NT2/D1 (cell line): ENCODE results near the gene SLC4A1AP.

Source experiments
- DNase-seq: peaks from one replicate; pipeline ENCODE4 v3.0.0-alpha.2; 2011; ENCODE audit warnings: low read depth, low spot score
- H3K27me3 ChIP-seq: 2 replicates; pipeline ENCODE4 v1.6.0; 2011; ENCODE audit warnings: mild to moderate bottlenecking; ENCODE audit not compliant: insufficient read length, insufficient read depth
- H3K36me3 ChIP-seq: 2 replicates; pipeline ENCODE4 v1.6.1; 2011; ENCODE audit warnings: mild to moderate bottlenecking, low read length, mixed read lengths; ENCODE audit not compliant: insufficient read depth, insufficient read length
- H3K4me1 ChIP-seq: 2 replicates; pipeline ENCODE4 v1.5.1; 2011; ENCODE audit not compliant: insufficient read depth, insufficient read length
- H3K4me3 ChIP-seq: 2 replicates; pipeline ENCODE4 v1.5.1; 2011; ENCODE audit warnings: low read depth; ENCODE audit not compliant: insufficient read length
- H3K9ac ChIP-seq: 2 replicates; pipeline ENCODE4 v1.6.0; 2011; ENCODE audit warnings: low read depth; ENCODE audit not compliant: insufficient read length
- H3K9me3 ChIP-seq: 2 replicates; pipeline ENCODE4 v1.5.1; 2011; ENCODE audit warnings: mild to moderate bottlenecking, low read length; ENCODE audit not compliant: insufficient read depth
- SUZ12 ChIP-seq: IDR thresholded peaks from 2 replicates; pipeline ENCODE4 v1.6.1; 2011; ENCODE audit not compliant: insufficient read length, insufficient read depth; ENCODE audit errors: extremely low read depth
- YY1 ChIP-seq: IDR thresholded peaks from 2 replicates; pipeline ENCODE4 v1.6.1; 2011; ENCODE audit not compliant: insufficient read length, insufficient read depth
- ZNF274 ChIP-seq: IDR thresholded peaks from 2 replicates; pipeline ENCODE4 v1.6.1; 2011; ENCODE audit warnings: mild to moderate bottlenecking, low read depth, low read length

SLC4A1AP gene

GRCh38 chr2:27710640-27711430, 47.1 kb downstream of the SLC4A1AP start:
- H3K36me3 ChIP-seq = no peaks in the 10 kb centered on the region
- H3K4me1 ChIP-seq = no peaks in the 10 kb centered on the region
- H3K4me3 ChIP-seq = no peak overlapping the region
- H3K9me3 ChIP-seq = no peaks in the 10 kb centered on the region
- TF ChIP-seq ZNF274 (no peak), SUZ12 (no peak), YY1 (no peak)
- DNase-seq = no peak
- no peak overlapping the region for H3K9ac ChIP-seq
- peaks cover 4% of the 10 kb centered on the region for H3K27me3 ChIP-seq

GRCh38 chr2:27711804-27712203, 48.1 kb downstream of the SLC4A1AP start:
- Histone ChIP-seq H3K36me3 (no peaks in the 10 kb centered on the region), H3K9me3 (no peaks in the 10 kb centered on the region), H3K4me3 (no peak overlapping the region), H3K4me1 (no peaks in the 10 kb centered on the region), H3K9ac (no peak overlapping the region), H3K27me3 (peaks cover 11% of the 10 kb centered on the region)
- no peak for TF ChIP-seq SUZ12
- no peak for TF ChIP-seq YY1
- TF ChIP-seq ZNF274 = no peak
- no peak for DNase-seq

GRCh38 chr2:27712522-27712921, 48.8 kb downstream of the SLC4A1AP start:
- DNase-seq = no peak
- peaks cover 17% of the 10 kb centered on the region for H3K27me3 ChIP-seq
- TF ChIP-seq ZNF274 (no peak), YY1 (no peak)
- no peaks in the 10 kb centered on the region for H3K4me1 ChIP-seq
- no peaks in the 10 kb centered on the region for H3K9me3 ChIP-seq
- no peaks in the 10 kb centered on the region for H3K36me3 ChIP-seq
- H3K9ac ChIP-seq = no peak overlapping the region
- H3K4me3 ChIP-seq = no peak overlapping the region

GRCh38 chr2:27713201-27713600, 49.5 kb downstream of the SLC4A1AP start:
- Histone ChIP-seq H3K4me1 (no peaks in the 10 kb centered on the region), H3K4me3 (no peak overlapping the region)
- TF ChIP-seq ZNF274 (no peak), SUZ12 (no peak), YY1 (no peak)

GRCh38 chr2:27714053-27714452, 50.4 kb downstream of the SLC4A1AP start:
- H3K9me3 ChIP-seq = no peaks in the 10 kb centered on the region
- no peaks in the 10 kb centered on the region for H3K4me1 ChIP-seq
- TF ChIP-seq YY1 (no peak), ZNF274 (no peak), SUZ12 (no peak)
- no peak for DNase-seq
- no peak overlapping the region for H3K9ac ChIP-seq
- H3K36me3 ChIP-seq = no peaks in the 10 kb centered on the region
- no peak overlapping the region for H3K4me3 ChIP-seq
- peaks cover 17% of the 10 kb centered on the region for H3K27me3 ChIP-seq

More at GRCh38 chr2:27713201-27713600, 49.5 kb downstream of the SLC4A1AP start:
- Histone ChIP-seq H3K9me3 (no peaks in the 10 kb centered on the region), H3K27me3 (peaks cover 17% of the 10 kb centered on the region), H3K9ac (no peak overlapping the region), H3K36me3 (no peaks in the 10 kb centered on the region)
- no peak for DNase-seq

- Histone ChIP-seq H3K9me3 (no peaks in the 10 kb centered on the region), H3K9ac (peak overlapping the region; percentile 76), H3K36me3 (no peaks in the 10 kb centered on the region), H3K27me3 (peaks cover 17% of the 10 kb centered on the region), H3K4me3 (peak overlapping the region; percentile 55), H3K4me1 (no peaks in the 10 kb centered on the region)
- no peak for TF ChIP-seq YY1
- no peak for TF ChIP-seq SUZ12
- DNase-seq = no peak
Observed at GRCh38 chr2:27714851-27715291, 51.2 kb downstream of the SLC4A1AP start.

GRCh38 chr2:27715318-27716210, 51.9 kb downstream of the SLC4A1AP start:
- Histone ChIP-seq H3K9ac (peak overlapping the region; percentile 76), H3K36me3 (no peaks in the 10 kb centered on the region)
- DNase-seq = no peak

More at GRCh38 chr2:27715318-27716210, 51.9 kb downstream of the SLC4A1AP start:
- Histone ChIP-seq H3K9me3 (no peaks in the 10 kb centered on the region), H3K4me3 (peak overlapping the region; percentile 55), H3K4me1 (no peaks in the 10 kb centered on the region), H3K27me3 (peaks cover 17% of the 10 kb centered on the region)
- no peak for TF ChIP-seq YY1
- no peak for TF ChIP-seq ZNF274
- TF ChIP-seq SUZ12 = no peak
